Measurements from ENCODE around the gene ZFAND3.

ZFAND3 gene

GRCh38 chr6:37830225-37830624 is 10.7 kb downstream of the ZFAND3 start:
- TF ChIP-seq EZH2 (IDR thresholded peaks at IDR 0.05; ENCODE audit: borderline replicate concordance, low read length), result no peak
- TF ChIP-seq, protein P1, sequence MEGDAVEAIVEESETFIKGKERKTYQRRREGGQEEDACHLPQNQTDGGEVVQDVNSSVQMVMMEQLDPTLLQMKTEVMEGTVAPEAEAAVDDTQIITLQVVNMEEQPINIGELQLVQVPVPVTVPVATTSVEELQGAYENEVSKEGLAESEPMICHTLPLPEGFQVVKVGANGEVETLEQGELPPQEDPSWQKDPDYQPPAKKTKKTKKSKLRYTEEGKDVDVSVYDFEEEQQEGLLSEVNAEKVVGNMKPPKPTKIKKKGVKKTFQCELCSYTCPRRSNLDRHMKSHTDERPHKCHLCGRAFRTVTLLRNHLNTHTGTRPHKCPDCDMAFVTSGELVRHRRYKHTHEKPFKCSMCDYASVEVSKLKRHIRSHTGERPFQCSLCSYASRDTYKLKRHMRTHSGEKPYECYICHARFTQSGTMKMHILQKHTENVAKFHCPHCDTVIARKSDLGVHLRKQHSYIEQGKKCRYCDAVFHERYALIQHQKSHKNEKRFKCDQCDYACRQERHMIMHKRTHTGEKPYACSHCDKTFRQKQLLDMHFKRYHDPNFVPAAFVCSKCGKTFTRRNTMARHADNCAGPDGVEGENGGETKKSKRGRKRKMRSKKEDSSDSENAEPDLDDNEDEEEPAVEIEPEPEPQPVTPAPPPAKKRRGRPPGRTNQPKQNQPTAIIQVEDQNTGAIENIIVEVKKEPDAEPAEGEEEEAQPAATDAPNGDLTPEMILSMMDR (IDR thresholded peaks at IDR 0.05; ENCODE audit: low read length), result no peak
- Histone ChIP-seq H2AFZ (ENCODE audit: low read length) (no peak overlapping the region), H3K9me3 (ENCODE audit: low read length) (peaks cover 3% of the 10 kb centered on the region; the same call in 1 of the 2 replicates), H3F3A (ENCODE audit: insufficient read depth, low read length) (no peaks in the 10 kb centered on the region), H3K4me2 (ENCODE audit: low read length) (no peak overlapping the region), H4K20me1 (ENCODE audit: insufficient read depth, low read length) (no peaks in the 10 kb centered on the region), H3K36me3 (ENCODE audit: insufficient read depth, low read length) (peaks cover 6% of the 10 kb centered on the region; the same call in 1 of the 2 replicates), H3K9ac (ENCODE audit: low read length) (no peak overlapping the region), H3K79me2 (ENCODE audit: insufficient read depth, low read length) (peaks cover 15% of the 10 kb centered on the region; the same call in 1 of the 2 replicates), H3K9me2 (ENCODE audit: low read depth, low read length) (no peaks in the 10 kb centered on the region), H3K4me1 (ENCODE audit: insufficient read depth, low read length, severe bottlenecking) (peaks cover 5% of the 10 kb centered on the region), H3K27ac (ENCODE audit: low read depth, low read length, poor library complexity, severe bottlenecking) (no peak overlapping the region), H3K27me3 (ENCODE audit: insufficient read depth, low read length) (no peaks in the 10 kb centered on the region), H3K4me3 (ENCODE audit: low read depth, low read length, poor library complexity, severe bottlenecking) (no peak overlapping the region)

DNA sequence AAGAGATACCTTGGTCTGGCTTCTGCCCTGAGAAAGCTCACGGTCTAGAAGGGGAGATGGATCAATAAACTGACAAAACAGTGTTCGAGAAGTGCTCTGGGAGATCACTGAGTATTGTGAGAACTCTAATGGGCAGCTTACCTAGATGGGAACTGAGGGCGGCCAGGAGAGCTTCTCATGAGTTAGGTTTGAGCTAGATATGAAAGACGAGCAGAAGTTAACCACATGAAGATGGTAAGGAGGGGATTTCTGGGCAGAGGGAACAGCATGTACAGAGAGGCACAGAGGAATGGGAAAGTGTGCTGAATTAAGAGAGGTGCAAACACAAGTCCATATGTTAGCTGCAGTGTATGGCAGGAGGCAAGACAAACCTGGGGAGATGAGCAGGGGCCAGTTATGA is 11.9 kb downstream of the ZFAND3 start:
- H3F3A ChIP-seq (ENCODE audit: insufficient read depth, low read length), result no peaks in the 10 kb centered on the region
- H2AFZ ChIP-seq (ENCODE audit: low read length), result no peak overlapping the region
- peaks cover 6% of the 10 kb centered on the region; the same call in 1 of the 2 replicates for H3K36me3 ChIP-seq (ENCODE audit: insufficient read depth, low read length)
- no peaks in the 10 kb centered on the region for H3K27me3 ChIP-seq (ENCODE audit: insufficient read depth, low read length)
- peaks cover 15% of the 10 kb centered on the region; the same call in 1 of the 2 replicates for H3K79me2 ChIP-seq (ENCODE audit: insufficient read depth, low read length)
- no peak overlapping the region for H3K4me2 ChIP-seq (ENCODE audit: low read length)
- H4K20me1 ChIP-seq (ENCODE audit: insufficient read depth, low read length), result no peaks in the 10 kb centered on the region
- H3K4me1 ChIP-seq (ENCODE audit: insufficient read depth, low read length, severe bottlenecking), result peaks cover 5% of the 10 kb centered on the region
- TF ChIP-seq, protein P1 (IDR thresholded peaks at IDR 0.05; ENCODE audit: low read length), result no peak
- no peak for TF ChIP-seq EZH2 (IDR thresholded peaks at IDR 0.05; ENCODE audit: borderline replicate concordance, low read length)
- no peak overlapping the region for H3K4me3 ChIP-seq (ENCODE audit: low read depth, low read length, poor library complexity, severe bottlenecking)
- H3K9ac ChIP-seq (ENCODE audit: low read length), result no peak overlapping the region
- no peak overlapping the region for H3K27ac ChIP-seq (ENCODE audit: low read depth, low read length, poor library complexity, severe bottlenecking)
- H3K9me3 ChIP-seq (ENCODE audit: low read length), result peaks cover 3% of the 10 kb centered on the region; the same call in 1 of the 2 replicates
- H3K9me2 ChIP-seq (ENCODE audit: low read depth, low read length), result no peaks in the 10 kb centered on the region

DNA sequence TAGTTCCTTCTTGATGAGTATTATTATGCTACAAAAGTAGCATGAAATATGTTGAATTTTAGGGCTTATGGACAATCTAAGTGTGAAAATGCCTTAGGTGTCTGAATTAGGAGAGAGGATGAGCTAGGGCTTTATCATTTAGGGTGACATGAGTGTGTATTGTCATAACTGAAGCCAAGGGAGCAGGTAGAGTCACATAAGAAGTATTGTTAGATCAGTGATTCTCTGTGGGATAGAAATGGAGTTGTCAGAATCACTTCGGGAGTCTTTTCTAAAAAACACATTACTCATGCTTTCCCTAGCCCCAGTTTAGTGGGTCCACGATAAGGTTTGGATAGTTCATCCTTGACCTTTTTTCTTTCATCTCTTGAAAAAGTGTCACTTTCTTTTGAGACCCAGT is 16.4 kb downstream of the ZFAND3 start:
- H4K20me1 ChIP-seq (ENCODE audit: insufficient read depth, low read length), result no peaks in the 10 kb centered on the region
- peaks cover 12% of the 10 kb centered on the region; the same call in 1 of the 2 replicates for H3K36me3 ChIP-seq (ENCODE audit: insufficient read depth, low read length)
- TF ChIP-seq, protein P1 (IDR thresholded peaks at IDR 0.05; ENCODE audit: low read length), result no peak
- TF ChIP-seq EZH2 (IDR thresholded peaks at IDR 0.05; ENCODE audit: borderline replicate concordance, low read length), result no peak
- no peaks in the 10 kb centered on the region for H3K27me3 ChIP-seq (ENCODE audit: insufficient read depth, low read length)
- no peaks in the 10 kb centered on the region for H3K9me2 ChIP-seq (ENCODE audit: low read depth, low read length)
- H2AFZ ChIP-seq (ENCODE audit: low read length), result no peak overlapping the region
- H3K9ac ChIP-seq (ENCODE audit: low read length), result no peak overlapping the region
- peaks cover 11% of the 10 kb centered on the region for H3K79me2 ChIP-seq (ENCODE audit: insufficient read depth, low read length)
- peaks cover 3% of the 10 kb centered on the region; the same call in 1 of the 2 replicates for H3K9me3 ChIP-seq (ENCODE audit: low read length)
- H3F3A ChIP-seq (ENCODE audit: insufficient read depth, low read length), result no peaks in the 10 kb centered on the region
- no peaks in the 10 kb centered on the region for H3K4me1 ChIP-seq (ENCODE audit: insufficient read depth, low read length, severe bottlenecking)
- H3K27ac ChIP-seq (ENCODE audit: low read depth, low read length, poor library complexity, severe bottlenecking), result no peak overlapping the region
- H3K4me2 ChIP-seq (ENCODE audit: low read length), result no peak overlapping the region
- H3K4me3 ChIP-seq (ENCODE audit: low read depth, low read length, poor library complexity, severe bottlenecking), result no peak overlapping the region

All from OCI-LY1 (cell line).